HG02970 (cell line): Measurements from ENCODE around the gene HILPDA.
"Not testable (repeated sequence)": the region's sequence is repeated elsewhere in the genome, so short reads cannot be mapped to it uniquely, and the experiment has no call there.

Experiments
- ATAC-seq: cut with Tn5 transposase; IDR thresholded peaks from one replicate; pipeline ENCODE4 v1.9.1; 2021; ENCODE audit warnings: mild to moderate bottlenecking, moderate library complexity, moderate number of reproducible peaks; ENCODE audit not compliant: unreplicated experiment, low FRiP score

HILPDA gene

DNA sequence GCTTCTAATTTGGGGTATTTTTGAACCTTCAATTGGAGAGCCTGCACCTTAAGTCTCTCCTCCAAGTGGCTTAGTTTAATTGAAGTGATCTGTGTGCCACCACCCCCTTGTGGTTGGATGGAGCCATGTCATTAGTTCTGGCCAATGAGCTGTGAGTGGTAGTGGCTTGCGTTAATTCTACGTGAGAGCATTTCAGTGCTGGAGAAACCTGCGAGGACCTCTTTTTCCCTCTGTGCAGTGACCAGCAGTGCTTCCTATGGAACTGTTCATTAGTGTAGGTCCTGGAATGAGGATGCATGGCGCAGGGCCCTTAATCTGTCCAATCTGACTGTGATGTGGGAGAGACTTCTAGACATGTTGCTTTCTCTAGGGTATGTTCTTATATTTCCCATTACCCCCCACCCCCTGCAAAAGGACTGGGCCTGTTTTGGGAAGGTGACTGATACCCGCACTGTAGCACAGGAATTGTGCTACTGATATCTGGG, 3.8 kb downstream of the HILPDA start:
- ATAC-seq: no peak

DNA sequence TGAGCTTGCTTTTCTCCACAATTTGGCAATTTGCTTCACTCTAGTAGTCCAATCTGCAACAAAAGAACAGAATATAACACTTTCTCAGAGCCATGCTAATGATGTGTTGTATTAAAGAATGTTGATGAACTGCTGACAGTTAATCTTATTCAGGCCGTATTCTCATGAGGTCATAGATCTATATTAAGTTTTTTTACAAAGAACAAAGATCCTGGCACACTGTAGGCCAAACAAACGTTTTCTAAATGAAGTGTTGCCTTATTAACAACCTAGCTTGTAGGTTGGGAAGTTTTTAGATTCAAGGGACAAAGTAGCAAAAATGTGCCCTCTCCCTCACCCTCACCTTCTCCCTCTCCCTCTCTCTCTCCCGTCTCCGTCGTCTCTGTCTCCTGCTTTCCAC, 6.8 kb downstream of the HILPDA start:
- ATAC-seq: no peak

GRCh38 chr7:128463345-128463744, 7.7 kb downstream of the HILPDA start:
- ATAC-seq: not testable (repeated sequence)

DNA sequence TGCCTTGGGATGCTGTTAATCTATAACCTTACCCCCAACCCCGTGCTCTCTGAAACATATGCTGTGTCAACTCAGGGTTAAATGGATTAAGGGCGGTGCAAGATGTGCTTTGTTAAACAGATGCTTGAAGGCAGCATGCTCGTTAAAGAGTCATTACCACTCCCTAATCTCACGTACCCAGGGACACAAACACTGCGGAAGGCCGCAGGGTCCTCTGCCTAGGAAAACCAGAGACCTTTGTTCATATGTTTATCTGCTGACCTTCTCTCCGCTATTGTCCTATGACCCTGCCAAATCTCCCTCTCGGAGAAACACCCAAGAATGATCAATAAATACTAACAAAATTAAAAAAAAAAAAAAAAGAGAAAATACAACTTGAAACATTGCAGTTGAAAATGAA, 8.3 kb downstream of the HILPDA start:
- not testable (repeated sequence) for ATAC-seq

GRCh38 chr7:128466871-128467270, 11.2 kb downstream of the HILPDA start:
- not testable (repeated sequence) for ATAC-seq

- peak; percentile 93 for ATAC-seq
Observed at GRCh38 chr7:128476402-128477335, 21.0 kb downstream of the HILPDA start, which contains the start of gene METTL2B. METTL2B (plus strand) TSS chr7:128476748; CDS start chr7:128476766, 18 bp downstream.

DNA sequence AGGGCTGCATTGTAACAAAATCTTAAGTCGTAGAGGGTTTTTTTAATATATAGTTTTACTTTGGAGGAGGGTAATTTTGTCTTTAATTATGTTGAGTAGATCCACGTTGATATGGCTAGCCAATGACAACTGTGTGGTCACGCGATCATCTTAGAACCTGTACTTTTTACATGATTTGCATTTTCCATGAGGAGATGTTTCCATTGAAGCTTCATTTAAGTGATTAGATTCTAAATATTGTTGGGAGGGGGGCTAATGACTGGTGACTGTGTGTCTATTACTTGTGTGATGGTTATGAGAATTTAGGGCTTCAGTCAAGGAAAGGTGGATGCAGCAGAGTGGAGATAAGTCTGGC, 21.6 kb downstream of the HILPDA start:
- not testable (repeated sequence) for ATAC-seq

DNA sequence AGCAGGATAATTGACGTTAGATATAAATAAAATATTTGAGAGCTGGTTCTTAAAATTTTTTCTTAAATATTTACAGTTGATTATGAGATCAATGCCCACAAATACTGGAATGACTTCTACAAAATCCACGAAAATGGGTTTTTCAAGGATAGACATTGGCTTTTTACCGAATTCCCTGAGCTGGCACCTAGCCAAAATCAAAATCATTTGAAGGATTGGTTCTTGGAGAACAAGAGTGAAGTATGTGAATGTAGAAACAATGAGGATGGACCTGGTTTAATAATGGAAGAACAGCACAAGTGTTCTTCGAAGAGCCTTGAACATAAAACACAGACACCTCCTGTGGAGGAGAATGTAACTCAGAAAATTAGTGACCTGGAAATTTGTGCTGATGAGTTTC, 23.4 kb downstream of the HILPDA start:
- ATAC-seq: not testable (repeated sequence)

DNA sequence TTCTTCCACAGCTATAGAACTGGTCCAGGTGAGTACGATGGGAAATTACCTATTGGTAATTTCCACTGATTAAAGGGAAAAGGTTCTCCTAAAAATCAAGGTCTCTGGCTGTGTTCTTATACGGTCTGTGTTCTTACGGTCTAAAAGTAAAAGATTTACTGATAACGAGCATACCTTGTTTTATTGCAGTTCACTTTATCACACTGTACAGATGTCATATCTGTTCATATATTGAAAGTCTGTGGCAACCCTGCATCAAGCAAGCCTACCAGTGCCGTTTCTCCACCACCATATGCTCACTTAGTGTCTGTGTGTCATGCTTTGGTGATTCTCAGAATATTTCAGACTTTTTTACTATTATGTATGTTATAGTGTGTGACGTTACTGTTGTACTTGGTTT, 32.5 kb downstream of the HILPDA start:
- not testable (repeated sequence) for ATAC-seq

- ATAC-seq: no peak
Observed at GRCh38 chr7:128497405-128497804, 41.7 kb downstream of the HILPDA start.

DNA sequence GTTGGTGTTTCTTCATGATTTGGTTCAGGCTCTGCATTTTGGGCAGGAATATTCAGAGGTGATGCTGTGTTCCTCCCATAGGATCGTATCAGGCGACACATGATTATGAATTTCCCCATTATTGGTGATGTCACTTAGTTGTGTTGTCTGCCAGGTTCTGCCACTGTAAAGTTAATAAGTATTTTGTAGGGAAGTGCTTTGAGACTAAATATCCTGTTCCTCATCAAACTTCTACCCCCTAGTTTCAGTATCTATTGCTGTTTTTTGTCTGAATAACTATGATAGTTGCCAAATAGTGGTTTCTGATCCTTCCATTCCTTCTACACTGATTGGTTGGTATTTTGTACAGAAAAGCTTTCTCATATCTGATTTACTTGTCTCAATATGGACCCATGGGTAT, 49.7 kb downstream of the HILPDA start:
- not testable (repeated sequence) for ATAC-seq

DNA sequence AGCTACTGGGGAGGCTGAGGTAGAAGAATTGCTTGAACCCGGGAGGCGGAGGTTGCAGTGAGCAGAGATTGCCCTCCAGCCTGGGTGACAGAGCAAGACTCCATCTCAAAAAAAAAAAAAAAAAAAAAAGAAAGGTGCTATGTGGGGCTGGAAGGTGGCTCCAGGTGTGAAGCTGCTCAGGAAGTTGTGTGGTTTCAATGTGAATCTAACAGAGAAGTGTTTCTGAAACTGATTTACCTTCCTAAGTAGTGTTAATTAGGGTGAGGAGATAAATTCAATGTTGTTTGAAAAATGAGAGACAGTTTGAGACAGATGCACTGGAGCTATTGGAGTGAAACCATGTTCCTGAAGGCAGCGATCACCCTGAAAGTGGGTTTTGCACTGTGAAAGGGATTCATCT, 51.1 kb downstream of the HILPDA start:
- ATAC-seq: not testable (repeated sequence)

GRCh38 chr7:128507321-128507993, 51.8 kb downstream of the HILPDA start:
- ATAC-seq: not testable (repeated sequence)
